ENCODE measurements around the gene GRIK2.

The GRIK2 gene

DNA sequence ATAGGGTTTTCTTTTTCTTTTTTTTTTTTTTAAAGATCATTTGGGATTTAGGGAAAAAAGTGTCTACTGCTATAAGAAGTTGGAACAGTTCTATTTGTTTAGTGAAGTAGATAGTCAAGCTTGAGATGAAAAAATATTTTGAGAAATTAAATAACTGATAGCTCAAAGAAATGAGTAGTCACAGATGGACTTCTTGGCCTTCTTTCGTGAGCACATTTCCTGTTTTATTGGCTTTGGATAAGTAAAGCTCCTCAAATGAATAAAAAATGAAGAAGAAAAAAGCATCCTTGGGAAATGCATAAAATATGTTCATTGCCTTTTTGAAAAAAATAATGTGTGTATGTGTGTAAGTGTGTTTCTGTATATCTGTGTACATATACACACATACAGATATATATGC, 515.9 kb downstream of the GRIK2 start:
- H3K4me1 ChIP-seq (ENCODE audit: control insufficient read depth, insufficient read depth, low read length, unreplicated experiment) = no peaks in the 10 kb centered on the region
- no peak overlapping the region for H3K4me3 ChIP-seq (ENCODE audit: low read depth, low read length)

DNA sequence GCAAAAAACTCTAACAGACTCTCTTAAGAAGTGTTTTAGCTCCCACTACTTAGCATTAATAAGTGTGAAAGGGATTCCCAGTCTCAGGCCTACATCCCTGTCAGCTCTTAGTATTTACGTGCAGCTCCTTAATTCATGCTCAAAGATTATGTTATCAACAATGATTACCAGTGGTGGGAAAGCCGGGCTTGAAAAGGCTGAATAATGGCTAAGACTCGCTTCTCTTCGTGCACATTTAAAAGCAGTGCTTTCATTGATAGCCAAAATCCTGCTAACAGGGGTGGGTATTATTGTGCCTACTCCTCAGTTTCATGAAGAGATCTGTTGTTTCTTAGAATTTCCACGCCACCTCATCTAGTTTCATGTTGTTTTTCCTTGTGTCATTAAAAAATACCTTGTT, 518.8 kb downstream of the GRIK2 start:
- H3K4me3 ChIP-seq (ENCODE audit: low read depth, low read length) = no peak overlapping the region
- no peaks in the 10 kb centered on the region for H3K36me3 ChIP-seq (ENCODE audit: insufficient read depth, low read length)
- no peaks in the 10 kb centered on the region for H3K4me1 ChIP-seq (ENCODE audit: control insufficient read depth, insufficient read depth, low read length, unreplicated experiment)
- H3K27ac ChIP-seq (ENCODE audit: low read depth, low read length) = no peak overlapping the region
- H3K79me2 ChIP-seq (ENCODE audit: control insufficient read depth, insufficient read depth, low read length, unreplicated experiment) = no peaks in the 10 kb centered on the region
- no peak overlapping the region for H2AFZ ChIP-seq (ENCODE audit: low read length, unreplicated experiment)
- H3K27me3 ChIP-seq (ENCODE audit: insufficient read depth, low read length) = no peaks in the 10 kb centered on the region

More for the DNA sequence above, 515.9 kb downstream of the GRIK2 start:
- H3K27ac ChIP-seq (ENCODE audit: low read depth, low read length) = no peak overlapping the region
- H3K79me2 ChIP-seq (ENCODE audit: control insufficient read depth, insufficient read depth, low read length, unreplicated experiment) = no peaks in the 10 kb centered on the region
- H3K36me3 ChIP-seq (ENCODE audit: insufficient read depth, low read length) = no peaks in the 10 kb centered on the region
- no peak overlapping the region for H2AFZ ChIP-seq (ENCODE audit: low read length, unreplicated experiment)
- no peaks in the 10 kb centered on the region for H3K27me3 ChIP-seq (ENCODE audit: insufficient read depth, low read length)

DNA sequence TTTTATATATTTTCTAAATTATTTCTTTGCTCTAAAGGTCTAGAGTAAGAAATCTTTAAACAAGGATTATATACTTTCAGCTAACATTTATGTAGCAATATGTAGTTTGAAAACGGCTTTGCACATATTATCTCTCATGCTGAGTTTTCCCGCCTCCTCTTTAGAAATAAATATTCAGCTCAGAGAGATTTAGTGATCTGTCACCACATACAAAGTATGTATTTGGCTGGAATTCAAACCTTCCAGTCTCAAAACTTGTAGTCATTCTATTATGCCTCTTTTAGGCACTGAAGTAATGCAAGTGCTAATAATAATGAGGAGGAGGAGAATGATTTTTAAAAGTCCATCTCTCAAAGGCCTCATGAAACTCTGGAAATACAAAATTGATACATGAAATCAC, 525.0 kb downstream of the GRIK2 start:
- Histone ChIP-seq H2AFZ (ENCODE audit: low read length, unreplicated experiment) (no peak overlapping the region), H3K27me3 (ENCODE audit: insufficient read depth, low read length) (no peaks in the 10 kb centered on the region)

DNA sequence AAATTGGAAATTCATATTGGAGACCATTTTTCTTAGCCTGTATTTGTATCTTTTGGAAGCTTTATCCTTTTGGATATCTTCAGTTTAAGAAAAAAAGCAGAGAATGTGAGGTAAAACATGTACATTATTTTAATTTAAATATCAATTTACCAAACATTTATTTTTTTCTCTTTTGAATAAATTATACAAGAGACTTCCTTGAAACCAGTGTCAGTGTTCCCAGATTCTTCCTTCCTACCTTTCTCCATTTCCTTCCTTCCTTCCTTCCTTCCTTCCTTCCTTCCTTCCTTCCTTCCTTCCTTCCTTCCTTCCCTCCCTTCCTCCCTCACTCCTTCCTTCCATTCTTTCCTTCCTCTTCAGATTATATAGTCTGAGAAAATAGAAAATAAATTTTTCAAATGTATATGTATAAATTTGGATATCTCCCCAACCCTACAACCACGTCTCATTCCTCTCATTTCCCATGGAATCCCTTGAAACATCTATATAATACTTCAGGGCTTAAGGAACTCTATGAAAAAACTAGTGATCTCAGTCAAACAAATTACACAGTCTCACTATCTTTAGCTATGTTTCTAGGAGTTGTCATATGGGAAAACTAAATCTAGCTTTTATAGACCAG, 528.4 kb downstream of the GRIK2 start:
- Histone ChIP-seq H3K4me1 (ENCODE audit: control insufficient read depth, insufficient read depth, low read length, unreplicated experiment) (no peaks in the 10 kb centered on the region), H3K4me3 (ENCODE audit: low read depth, low read length) (no peak overlapping the region), H3K27me3 (ENCODE audit: insufficient read depth, low read length) (no peaks in the 10 kb centered on the region), H3K36me3 (ENCODE audit: insufficient read depth, low read length) (no peaks in the 10 kb centered on the region), H3K79me2 (ENCODE audit: control insufficient read depth, insufficient read depth, low read length, unreplicated experiment) (no peaks in the 10 kb centered on the region), H2AFZ (ENCODE audit: low read length, unreplicated experiment) (no peak overlapping the region), H3K27ac (ENCODE audit: low read depth, low read length) (no peak overlapping the region)

More for the DNA sequence above, 525.0 kb downstream of the GRIK2 start:
- Histone ChIP-seq H3K4me1 (ENCODE audit: control insufficient read depth, insufficient read depth, low read length, unreplicated experiment) (no peaks in the 10 kb centered on the region), H3K4me3 (ENCODE audit: low read depth, low read length) (no peak overlapping the region), H3K27ac (ENCODE audit: low read depth, low read length) (no peak overlapping the region), H3K36me3 (ENCODE audit: insufficient read depth, low read length) (no peaks in the 10 kb centered on the region), H3K79me2 (ENCODE audit: control insufficient read depth, insufficient read depth, low read length, unreplicated experiment) (no peaks in the 10 kb centered on the region)

DNA sequence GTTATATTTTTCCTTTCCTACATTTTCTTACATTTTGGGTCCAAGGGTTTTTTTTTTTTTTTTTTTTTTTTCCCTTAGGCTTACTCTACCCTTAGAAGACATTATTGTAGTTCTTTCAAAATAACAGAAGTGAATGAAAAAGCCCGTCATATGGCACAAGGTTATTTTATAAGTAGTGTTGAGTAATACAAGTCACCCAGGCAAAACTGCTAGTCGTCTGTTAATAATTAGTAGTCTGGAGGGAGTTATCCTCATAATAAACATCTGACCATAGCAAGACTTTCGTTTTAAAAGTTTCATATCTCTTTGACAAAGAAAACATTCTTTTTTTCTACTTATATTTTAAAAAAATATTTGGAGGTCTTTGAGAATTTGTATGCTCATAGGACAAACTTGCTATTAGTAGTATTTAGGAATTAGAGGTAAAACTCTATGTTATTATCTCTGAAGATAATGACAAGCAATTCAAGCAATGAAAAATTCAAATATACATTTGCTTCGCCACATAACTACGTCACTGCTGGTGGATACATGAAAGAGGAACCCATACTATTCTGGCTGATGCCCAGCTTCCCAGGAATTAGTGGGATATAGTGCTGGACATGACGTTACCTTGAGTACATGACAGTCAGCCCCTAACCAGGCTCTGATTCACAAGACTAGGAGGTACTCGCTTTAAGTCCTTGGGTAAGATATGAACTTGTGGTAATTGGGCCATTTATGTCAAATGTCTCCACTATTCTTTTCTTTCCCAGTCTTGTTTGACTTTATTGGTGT, 532.8 kb downstream of the GRIK2 start:
- no peaks in the 10 kb centered on the region for H3K79me2 ChIP-seq (ENCODE audit: control insufficient read depth, insufficient read depth, low read length, unreplicated experiment)
- H2AFZ ChIP-seq (ENCODE audit: low read length, unreplicated experiment) = peak overlapping the region; percentile 12
- no peaks in the 10 kb centered on the region for H3K36me3 ChIP-seq (ENCODE audit: insufficient read depth, low read length)
- no peak overlapping the region for H3K4me3 ChIP-seq (ENCODE audit: low read depth, low read length)
- no peaks in the 10 kb centered on the region for H3K27me3 ChIP-seq (ENCODE audit: insufficient read depth, low read length)
- no peaks in the 10 kb centered on the region for H3K4me1 ChIP-seq (ENCODE audit: control insufficient read depth, insufficient read depth, low read length, unreplicated experiment)
- H3K27ac ChIP-seq (ENCODE audit: low read depth, low read length) = no peak overlapping the region

DNA sequence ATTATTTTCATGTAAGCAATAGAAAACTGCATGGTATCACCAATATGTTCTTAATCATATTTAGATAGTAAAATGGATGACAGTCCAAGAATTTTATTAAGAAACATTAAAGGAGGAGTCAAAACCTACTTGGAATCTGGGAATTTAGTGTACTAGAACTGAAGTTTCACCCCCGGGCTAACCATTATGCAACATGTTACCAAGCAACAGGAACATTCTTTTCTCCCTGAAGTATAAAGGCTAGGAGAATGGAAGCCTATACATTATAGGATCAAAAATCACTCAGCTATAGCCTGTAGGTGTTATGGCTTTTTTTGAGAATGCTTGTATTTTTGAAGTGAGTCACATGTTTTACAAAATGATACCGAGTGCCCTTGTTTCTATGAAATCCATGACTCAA, 538.3 kb downstream of the GRIK2 start:
- no peaks in the 10 kb centered on the region for H3K4me1 ChIP-seq (ENCODE audit: control insufficient read depth, insufficient read depth, low read length, unreplicated experiment)
- H3K79me2 ChIP-seq (ENCODE audit: control insufficient read depth, insufficient read depth, low read length, unreplicated experiment) = no peaks in the 10 kb centered on the region
- no peaks in the 10 kb centered on the region for H3K36me3 ChIP-seq (ENCODE audit: insufficient read depth, low read length)
- H3K4me3 ChIP-seq (ENCODE audit: low read depth, low read length) = no peak overlapping the region
- H3K27me3 ChIP-seq (ENCODE audit: insufficient read depth, low read length) = no peaks in the 10 kb centered on the region
- no peak overlapping the region for H3K27ac ChIP-seq (ENCODE audit: low read depth, low read length)
- no peak overlapping the region for H2AFZ ChIP-seq (ENCODE audit: low read length, unreplicated experiment)

DNA sequence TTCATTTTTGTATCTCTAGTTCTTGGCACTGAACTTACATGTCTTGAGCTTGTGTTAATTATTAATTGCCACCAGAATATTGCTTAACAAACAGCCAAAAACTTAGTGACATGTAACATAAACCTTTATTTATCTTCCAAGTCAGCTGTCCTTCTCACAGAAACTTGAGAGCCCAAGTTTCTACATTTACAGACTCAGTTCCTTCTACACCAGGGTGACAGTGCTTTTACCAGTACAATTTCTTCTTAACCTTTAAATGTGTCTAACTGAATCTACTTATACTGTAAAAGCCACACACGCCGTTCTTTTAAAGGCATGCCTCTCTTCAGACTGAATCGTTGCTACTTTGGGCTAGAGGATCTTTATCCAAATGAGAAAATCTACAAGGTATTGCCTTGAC, 539.2 kb downstream of the GRIK2 start:
- Histone ChIP-seq H3K27me3 (ENCODE audit: insufficient read depth, low read length) (no peaks in the 10 kb centered on the region), H3K27ac (ENCODE audit: low read depth, low read length) (no peak overlapping the region), H2AFZ (ENCODE audit: low read length, unreplicated experiment) (no peak overlapping the region), H3K79me2 (ENCODE audit: control insufficient read depth, insufficient read depth, low read length, unreplicated experiment) (no peaks in the 10 kb centered on the region), H3K36me3 (ENCODE audit: insufficient read depth, low read length) (no peaks in the 10 kb centered on the region), H3K4me1 (ENCODE audit: control insufficient read depth, insufficient read depth, low read length, unreplicated experiment) (no peaks in the 10 kb centered on the region), H3K4me3 (ENCODE audit: low read depth, low read length) (no peak overlapping the region)

DNA sequence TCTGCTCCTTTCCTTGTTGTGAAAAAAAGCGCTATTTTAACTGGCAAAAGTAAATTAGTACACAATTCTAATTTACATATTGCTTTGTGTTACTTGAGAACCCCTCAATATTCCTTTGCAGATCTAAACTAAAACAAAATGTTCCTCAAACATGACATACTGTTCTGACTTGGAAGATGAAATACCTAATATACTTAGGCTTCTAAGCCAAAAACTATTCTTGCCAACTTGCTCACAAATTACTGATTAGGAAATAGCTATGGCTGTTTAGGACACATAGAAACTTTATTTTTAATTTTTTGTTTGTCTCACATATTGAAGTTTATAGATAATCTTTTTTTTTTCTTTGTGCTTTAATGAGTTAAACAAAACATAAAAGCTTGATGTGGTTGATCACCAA, 542.2 kb downstream of the GRIK2 start:
- Histone ChIP-seq H3K27me3 (ENCODE audit: insufficient read depth, low read length) (no peaks in the 10 kb centered on the region), H3K4me1 (ENCODE audit: control insufficient read depth, insufficient read depth, low read length, unreplicated experiment) (no peaks in the 10 kb centered on the region), H2AFZ (ENCODE audit: low read length, unreplicated experiment) (no peak overlapping the region), H3K4me3 (ENCODE audit: low read depth, low read length) (no peak overlapping the region), H3K36me3 (ENCODE audit: insufficient read depth, low read length) (no peaks in the 10 kb centered on the region), H3K79me2 (ENCODE audit: control insufficient read depth, insufficient read depth, low read length, unreplicated experiment) (no peaks in the 10 kb centered on the region), H3K27ac (ENCODE audit: low read depth, low read length) (no peak overlapping the region)

DNA sequence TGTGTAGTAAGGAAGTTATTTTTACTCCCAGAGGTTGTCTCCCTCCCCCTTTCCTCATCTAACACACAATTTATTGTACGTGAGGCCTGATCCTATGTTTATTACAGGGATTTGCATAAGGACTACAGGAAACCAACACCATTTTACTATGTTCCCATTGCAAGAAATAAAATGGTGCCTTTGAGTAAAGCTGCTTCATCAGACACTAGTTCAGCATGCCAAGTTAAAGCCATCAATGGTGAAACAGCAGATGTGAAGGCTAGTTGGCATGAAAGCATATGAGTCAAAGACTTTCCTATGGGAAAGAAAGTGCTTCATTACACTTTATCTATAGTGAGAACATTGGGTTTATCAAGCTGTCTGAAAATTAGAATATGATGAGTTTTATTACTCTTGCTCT, 543.0 kb downstream of the GRIK2 start:
- no peaks in the 10 kb centered on the region for H3K36me3 ChIP-seq (ENCODE audit: insufficient read depth, low read length)
- no peak overlapping the region for H2AFZ ChIP-seq (ENCODE audit: low read length, unreplicated experiment)
- no peak overlapping the region for H3K27ac ChIP-seq (ENCODE audit: low read depth, low read length)
- H3K79me2 ChIP-seq (ENCODE audit: control insufficient read depth, insufficient read depth, low read length, unreplicated experiment) = no peaks in the 10 kb centered on the region
- H3K4me3 ChIP-seq (ENCODE audit: low read depth, low read length) = no peak overlapping the region
- H3K4me1 ChIP-seq (ENCODE audit: control insufficient read depth, insufficient read depth, low read length, unreplicated experiment) = no peaks in the 10 kb centered on the region
- no peaks in the 10 kb centered on the region for H3K27me3 ChIP-seq (ENCODE audit: insufficient read depth, low read length)

DNA sequence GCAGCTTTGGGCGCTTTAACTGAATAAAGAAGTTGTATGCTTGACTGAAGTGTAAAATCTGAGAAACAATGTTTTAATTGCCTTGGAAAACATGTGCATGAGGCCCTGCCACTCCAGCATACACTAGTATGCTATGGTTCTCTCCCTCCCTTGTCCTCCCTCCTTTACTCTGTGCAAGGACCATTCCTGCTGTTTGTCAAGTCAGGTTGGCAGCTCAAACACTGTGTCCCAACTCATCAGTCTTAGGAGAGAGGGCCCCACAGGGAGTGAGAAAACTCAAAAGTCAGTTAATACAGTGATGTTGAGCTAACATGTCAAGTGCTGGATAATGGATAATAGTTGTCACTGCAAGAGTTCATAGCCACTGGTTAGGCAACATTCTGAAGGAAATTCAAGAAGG, 543.6 kb downstream of the GRIK2 start:
- Histone ChIP-seq H3K4me1 (ENCODE audit: control insufficient read depth, insufficient read depth, low read length, unreplicated experiment) (no peaks in the 10 kb centered on the region), H3K79me2 (ENCODE audit: control insufficient read depth, insufficient read depth, low read length, unreplicated experiment) (no peaks in the 10 kb centered on the region), H3K27ac (ENCODE audit: low read depth, low read length) (no peak overlapping the region), H3K27me3 (ENCODE audit: insufficient read depth, low read length) (no peaks in the 10 kb centered on the region), H3K36me3 (ENCODE audit: insufficient read depth, low read length) (no peaks in the 10 kb centered on the region), H3K4me3 (ENCODE audit: low read depth, low read length) (no peak overlapping the region), H2AFZ (ENCODE audit: low read length, unreplicated experiment) (no peak overlapping the region)

DNA sequence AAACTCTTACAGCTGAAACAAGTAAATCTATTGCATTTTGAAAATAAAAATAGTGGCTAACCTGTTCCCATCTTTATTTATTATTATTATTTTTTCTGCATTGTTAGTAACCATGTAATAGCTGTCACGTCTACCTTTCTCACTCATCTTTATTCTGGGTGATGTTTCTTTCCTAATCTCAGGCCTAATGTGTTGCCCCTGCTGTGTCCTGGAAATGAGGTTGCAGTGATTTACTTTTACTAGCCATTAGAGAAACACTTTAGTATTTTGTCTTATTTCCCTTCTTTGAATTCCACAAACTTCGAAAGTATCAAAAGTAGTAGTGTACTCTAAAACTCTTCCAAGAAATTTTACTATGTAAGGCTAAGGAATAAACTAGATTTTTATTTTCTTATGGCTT, 546.9 kb downstream of the GRIK2 start:
- no peaks in the 10 kb centered on the region for H3K36me3 ChIP-seq (ENCODE audit: insufficient read depth, low read length)

More for the DNA sequence above, 546.9 kb downstream of the GRIK2 start:
- no peak overlapping the region for H3K27ac ChIP-seq (ENCODE audit: low read depth, low read length)
- no peaks in the 10 kb centered on the region for H3K79me2 ChIP-seq (ENCODE audit: control insufficient read depth, insufficient read depth, low read length, unreplicated experiment)
- H2AFZ ChIP-seq (ENCODE audit: low read length, unreplicated experiment) = no peak overlapping the region
- H3K4me3 ChIP-seq (ENCODE audit: low read depth, low read length) = no peak overlapping the region
- H3K27me3 ChIP-seq (ENCODE audit: insufficient read depth, low read length) = no peaks in the 10 kb centered on the region
- no peaks in the 10 kb centered on the region for H3K4me1 ChIP-seq (ENCODE audit: control insufficient read depth, insufficient read depth, low read length, unreplicated experiment)

Measured in ACC112 (cell line).